PFSK-1 (cell line): Measurements from ENCODE around the gene ENSA.

Experiments
- REST ChIP-seq, 2 experiments: IDR thresholded peaks; 2 replicates each; pipeline versions ENCODE4 v1.6.1 to v1.8.0; 2011 to 2012; ENCODE audit warnings: low read depth in 2 of 2, low read length in 2 of 2, control low read depth in 1 of 2, inconsistent platforms in 1 of 2, mild to moderate bottlenecking in 1 of 2, moderate library complexity in 1 of 2; ENCODE audit not compliant: insufficient read depth in 1 of 2
- SIN3A ChIP-seq: IDR thresholded peaks from 2 replicates; pipeline ENCODE4 v1.6.1; 2012; ENCODE audit warnings: mild to moderate bottlenecking, low read length, moderate library complexity, borderline replicate concordance; ENCODE audit not compliant: insufficient read depth
- TAF1 ChIP-seq: IDR thresholded peaks from 2 replicates; pipeline ENCODE4 v1.6.1; 2012; ENCODE audit warnings: low read length, control low read depth, borderline replicate concordance; ENCODE audit not compliant: insufficient read depth

GRCh38 chr1:150609732-150610131 lies 19.7 kb downstream of the ENSA start:
- TF ChIP-seq TAF1 (no peak), SIN3A (no peak), REST (IDR thresholded peaks at IDR 0.05; ENCODE audit: insufficient read depth in 1 of 2, low read depth in 2 of 2, low read length in 2 of 2) (no peak)
